Mesendoderm (in vitro differentiated cells): ENCODE data around the gene DISC1.
"Not testable (repeated sequence)": the region's sequence is repeated elsewhere in the genome, so short reads cannot be mapped to it uniquely, and the experiment has no call there.

ENCODE experiments used
- DNase-seq: peaks from one replicate; pipeline ENCODE4 v3.0.0; 2013
- H2AK5ac ChIP-seq: 2 replicates; pipeline ENCODE4 v1.6.1; 2013; ENCODE audit warnings: low read length, inconsistent platforms
- H2BK120ac ChIP-seq: 2 replicates; pipeline ENCODE4 v1.6.1; 2013; ENCODE audit warnings: low read depth, mild to moderate bottlenecking, low read length, moderate library complexity, mixed read lengths
- H2BK15ac ChIP-seq: replicated peaks from 2 replicates; pipeline ENCODE4 v1.6.1; 2013; ENCODE audit warnings: low read depth, mild to moderate bottlenecking, moderate library complexity
- H2BK5ac ChIP-seq: 2 replicates; pipeline ENCODE4 v1.6.1; 2013; ENCODE audit warnings: low read length, inconsistent platforms
- H3K18ac ChIP-seq: 2 replicates; pipeline ENCODE4 v1.6.1; 2013; ENCODE audit warnings: mild to moderate bottlenecking, low read length, mixed read lengths
- H3K23ac ChIP-seq: one replicate; pipeline ENCODE4 v1.6.1; 2013; ENCODE audit warnings: low read length
- H3K27ac ChIP-seq: 2 replicates; pipeline ENCODE4 v1.5.1; 2013; ENCODE audit warnings: low read depth, mild to moderate bottlenecking, inconsistent platforms, low read length, moderate library complexity
- H3K27me3 ChIP-seq: 2 replicates; pipeline ENCODE4 v1.6.1; 2013; ENCODE audit warnings: low read length, control low read depth, mild to moderate bottlenecking, inconsistent platforms; ENCODE audit not compliant: insufficient read depth, poor library complexity
- H3K36me3 ChIP-seq: 2 replicates; pipeline ENCODE4 v1.6.1; 2013; ENCODE audit warnings: low read length, inconsistent platforms; ENCODE audit not compliant: control insufficient read depth, insufficient read depth
- H3K4ac ChIP-seq: one replicate; pipeline ENCODE4 v1.6.1; 2013; ENCODE audit warnings: low read depth, mild to moderate bottlenecking, low read length, moderate library complexity
- H3K4me1 ChIP-seq: 2 replicates; pipeline ENCODE4 v1.6.1; 2013; ENCODE audit warnings: low read depth, low read length, inconsistent platforms; ENCODE audit not compliant: control insufficient read depth
- H3K4me2 ChIP-seq: 2 replicates; pipeline ENCODE4 v1.6.1; 2013; ENCODE audit warnings: low read length
- H3K4me3 ChIP-seq: 2 replicates; pipeline ENCODE4 v1.5.1; 2013; ENCODE audit warnings: mild to moderate bottlenecking, low read length
- H3K56ac ChIP-seq: one replicate; pipeline ENCODE4 v1.6.1; 2013; ENCODE audit warnings: low read length
- H3K79me1 ChIP-seq: 2 replicates; pipeline ENCODE4 v1.6.1; 2013; ENCODE audit warnings: low read length, inconsistent platforms
- H3K79me2 ChIP-seq: 2 replicates; pipeline ENCODE4 v1.6.1; 2013; ENCODE audit warnings: mild to moderate bottlenecking, low read length; ENCODE audit not compliant: control insufficient read depth, insufficient read depth
- H3K9ac ChIP-seq: 2 replicates; pipeline ENCODE4 v1.6.1; 2013; ENCODE audit warnings: low read length, inconsistent platforms
- H4K5ac ChIP-seq: one replicate; pipeline ENCODE4 v1.6.1; 2013; ENCODE audit warnings: low read length
- H4K8ac ChIP-seq: one replicate; pipeline ENCODE4 v1.6.1; 2013; ENCODE audit warnings: low read depth, mild to moderate bottlenecking, control low read depth, low read length, moderate library complexity
- WGBS: extraction: QIAGEN DNeasy Blood & Tissue Kit; methylation state at CpG from one replicate; pipeline ENCODE4 v1.1.7; 2013; ENCODE audit warnings: low lambda C conversion rate, missing lambda C conversion rate; ENCODE audit not compliant: insufficient coverage; ENCODE audit errors: extremely low coverage; 5-methylcytosine and 5-hydroxymethylcytosine counted together

The DISC1 gene

GRCh38 chr1:231779081-231779480 lies 152.5 kb downstream of the DISC1 start:
- Histone ChIP-seq H3K27me3 (no peaks in the 10 kb centered on the region), H3K56ac (no peak overlapping the region), H2BK120ac (no peak overlapping the region), H3K4ac (no peak overlapping the region), H3K4me1 (peaks cover 8% of the 10 kb centered on the region), H3K9ac (no peak overlapping the region), H3K18ac (no peak overlapping the region), H3K4me3 (no peak overlapping the region), H3K4me2 (no peak overlapping the region), H3K79me2 (no peaks in the 10 kb centered on the region), H3K23ac (no peak overlapping the region), H2BK15ac (no peak overlapping the region), H2BK5ac (no peak overlapping the region), H3K27ac (no peak overlapping the region), H3K79me1 (no peaks in the 10 kb centered on the region), H4K8ac (no peak overlapping the region), H2AK5ac (no peak overlapping the region), H3K36me3 (no peaks in the 10 kb centered on the region), H4K5ac (no peak overlapping the region)
- DNase-seq: no peak
- WGBS: no CpG with 5 or more reads among the region's 3 CpGs

- H3K27ac ChIP-seq: no peak overlapping the region
- H2BK15ac ChIP-seq: no peak overlapping the region
- H3K56ac ChIP-seq: no peak overlapping the region
- H4K8ac ChIP-seq: no peak overlapping the region
- no peak overlapping the region for H3K9ac ChIP-seq
- H4K5ac ChIP-seq: no peak overlapping the region
- no peaks in the 10 kb centered on the region for H3K79me2 ChIP-seq
- H3K18ac ChIP-seq: no peak overlapping the region
- DNase-seq: peak; percentile 36
- no peak overlapping the region for H2AK5ac ChIP-seq
- H2BK120ac ChIP-seq: no peak overlapping the region
- H3K23ac ChIP-seq: no peak overlapping the region
- no peak overlapping the region for H3K4me2 ChIP-seq
- no peak overlapping the region for H2BK5ac ChIP-seq
- no peak overlapping the region for H3K4ac ChIP-seq
- no peaks in the 10 kb centered on the region for H3K79me1 ChIP-seq
- no peaks in the 10 kb centered on the region for H3K4me1 ChIP-seq
- H3K36me3 ChIP-seq: no peaks in the 10 kb centered on the region
- no peaks in the 10 kb centered on the region for H3K27me3 ChIP-seq
- H3K4me3 ChIP-seq: no peak overlapping the region
- WGBS: no CpG with 5 or more reads among the region's 2 CpGs
These were observed 155.3 kb downstream of the DISC1 start for GRCh38 chr1:231781892-231782291.

- not testable (repeated sequence) for H3K56ac ChIP-seq
These were observed 158.5 kb downstream of the DISC1 start for GRCh38 chr1:231785073-231785472.

GRCh38 chr1:231786126-231786525 lies 159.5 kb downstream of the DISC1 start:
- Histone ChIP-seq H3K27me3 (no peaks in the 10 kb centered on the region), H3K9ac (no peak overlapping the region), H3K27ac (no peak overlapping the region), H3K4me3 (no peak overlapping the region), H3K23ac (no peak overlapping the region), H3K18ac (no peak overlapping the region), H2AK5ac (no peak overlapping the region), H3K4me1 (no peaks in the 10 kb centered on the region), H4K8ac (no peak overlapping the region), H2BK15ac (no peak overlapping the region), H2BK5ac (no peak overlapping the region), H2BK120ac (no peak overlapping the region), H3K4ac (no peak overlapping the region), H3K4me2 (no peak overlapping the region), H3K79me1 (no peaks in the 10 kb centered on the region), H3K36me3 (no peaks in the 10 kb centered on the region), H3K79me2 (no peaks in the 10 kb centered on the region), H4K5ac (no peak overlapping the region), H3K56ac (no peak overlapping the region)
- no CpG with 5 or more reads among the region's 1 CpG for WGBS
- DNase-seq: no peak

More at GRCh38 chr1:231785073-231785472, 158.5 kb downstream of the DISC1 start:
- not testable (repeated sequence) for H3K23ac ChIP-seq, H3K4me1 ChIP-seq, H4K8ac ChIP-seq, H2BK15ac ChIP-seq, H3K4me2 ChIP-seq, H3K18ac ChIP-seq, H2AK5ac ChIP-seq, DNase-seq, H2BK5ac ChIP-seq, H2BK120ac ChIP-seq, H3K36me3 ChIP-seq, H3K9ac ChIP-seq, H3K27me3 ChIP-seq, H3K79me2 ChIP-seq, H3K4ac ChIP-seq, H3K27ac ChIP-seq, H3K79me1 ChIP-seq, H3K4me3 ChIP-seq, H4K5ac ChIP-seq
- WGBS: no CpG with 5 or more reads among the region's 2 CpGs

- DNase-seq: peak; percentile 20
- H2BK120ac ChIP-seq: no peak overlapping the region
- H3K56ac ChIP-seq: no peak overlapping the region
- no peak overlapping the region for H3K4me2 ChIP-seq
- H3K79me2 ChIP-seq: no peaks in the 10 kb centered on the region
- no peak overlapping the region for H4K5ac ChIP-seq
- H3K4ac ChIP-seq: no peak overlapping the region
- H3K9ac ChIP-seq: no peak overlapping the region
- H2BK5ac ChIP-seq: no peak overlapping the region
- H3K27ac ChIP-seq: no peak overlapping the region
- no peak overlapping the region for H4K8ac ChIP-seq
- H3K4me3 ChIP-seq: no peak overlapping the region
- H3K27me3 ChIP-seq: no peaks in the 10 kb centered on the region
- H2AK5ac ChIP-seq: no peak overlapping the region
- no peak overlapping the region for H3K23ac ChIP-seq
- H3K79me1 ChIP-seq: no peaks in the 10 kb centered on the region
- H3K36me3 ChIP-seq: no peaks in the 10 kb centered on the region
- no CpG with 5 or more reads among the region's 2 CpGs for WGBS
- H2BK15ac ChIP-seq: no peak overlapping the region
- H3K4me1 ChIP-seq: no peaks in the 10 kb centered on the region
- H3K18ac ChIP-seq: no peak overlapping the region
These were observed 166.0 kb downstream of the DISC1 start for GRCh38 chr1:231792634-231793033.

GRCh38 chr1:231793893-231794292 lies 167.3 kb downstream of the DISC1 start:
- H3K23ac ChIP-seq: no peak overlapping the region
- H3K4ac ChIP-seq: no peak overlapping the region
- H3K27ac ChIP-seq: no peak overlapping the region
- no peak overlapping the region for H3K56ac ChIP-seq
- no peak overlapping the region for H2BK15ac ChIP-seq
- no peak overlapping the region for H4K5ac ChIP-seq
- no peak overlapping the region for H3K18ac ChIP-seq
- H2BK5ac ChIP-seq: no peak overlapping the region
- no peaks in the 10 kb centered on the region for H3K79me2 ChIP-seq
- H3K36me3 ChIP-seq: no peaks in the 10 kb centered on the region
- H3K4me1 ChIP-seq: no peaks in the 10 kb centered on the region
- WGBS: no CpG with 5 or more reads among the region's 6 CpGs
- no peak overlapping the region for H3K4me2 ChIP-seq
- no peak overlapping the region for H3K9ac ChIP-seq
- H2BK120ac ChIP-seq: no peak overlapping the region
- H2AK5ac ChIP-seq: no peak overlapping the region
- no peaks in the 10 kb centered on the region for H3K27me3 ChIP-seq
- no peak overlapping the region for H4K8ac ChIP-seq
- H3K4me3 ChIP-seq: no peak overlapping the region
- no peak for DNase-seq
- H3K79me1 ChIP-seq: no peaks in the 10 kb centered on the region
